T-helper 1 cell treated with Interleukin-12 subunit alpha and Interleukin-12 subunit beta and Interleukin-4 antibody, amounts not matched to agents 30 ng/mL and 1 ng/mL, for 36 hours (primary cell): ENCODE results near the gene EXPH5. TPM values are rescaled to one million over a fixed set of nuclear protein-coding genes. Genes with fewer than 3 reads are reported as not detected.

Experiments used
- intact Hi-C: fragments of 100-400 bp; cut with micrococcal nuclease; formaldehyde crosslinking; loops from one replicate; pipeline ENCODE4 v1.15.1; 2024
- total RNA-seq: library from RNA; stranded (reverse); gene quantifications from 2 replicates; pipeline ENCODE4 v1.2.3, GENCODE V29; 2022

The EXPH5 gene
- total RNA-seq, 1 donor from 2014 or later: 0.88 TPM

DNA sequence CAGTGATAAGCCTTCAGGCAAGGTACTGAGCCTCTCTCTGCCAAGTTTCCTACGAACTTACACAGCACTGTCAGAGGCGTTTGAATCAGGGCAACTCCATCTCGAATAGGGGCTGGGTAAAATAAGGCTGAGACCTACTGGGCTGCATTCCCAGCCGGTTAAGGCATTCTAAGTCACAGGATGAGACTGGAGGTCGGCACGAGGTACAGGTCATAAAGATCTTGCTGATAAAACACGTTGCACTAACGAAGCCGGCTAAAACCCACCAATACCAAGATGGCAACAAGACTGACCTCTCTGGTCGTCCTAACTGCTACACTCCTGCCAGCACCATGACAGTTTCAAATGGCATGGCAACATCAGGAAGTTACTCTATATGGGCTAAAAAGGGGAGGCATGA is 75.0 kb downstream of the EXPH5 start:
- intact Hi-C loops: no loop called here

- intact Hi-C loops: no loop called here
These were observed 77.4 kb downstream of the EXPH5 start for GRCh38 chr11:108516125-108516524.

GRCh38 chr11:108512708-108513107 is 80.9 kb downstream of the EXPH5 start:
- intact Hi-C loops: no loop called here

DNA sequence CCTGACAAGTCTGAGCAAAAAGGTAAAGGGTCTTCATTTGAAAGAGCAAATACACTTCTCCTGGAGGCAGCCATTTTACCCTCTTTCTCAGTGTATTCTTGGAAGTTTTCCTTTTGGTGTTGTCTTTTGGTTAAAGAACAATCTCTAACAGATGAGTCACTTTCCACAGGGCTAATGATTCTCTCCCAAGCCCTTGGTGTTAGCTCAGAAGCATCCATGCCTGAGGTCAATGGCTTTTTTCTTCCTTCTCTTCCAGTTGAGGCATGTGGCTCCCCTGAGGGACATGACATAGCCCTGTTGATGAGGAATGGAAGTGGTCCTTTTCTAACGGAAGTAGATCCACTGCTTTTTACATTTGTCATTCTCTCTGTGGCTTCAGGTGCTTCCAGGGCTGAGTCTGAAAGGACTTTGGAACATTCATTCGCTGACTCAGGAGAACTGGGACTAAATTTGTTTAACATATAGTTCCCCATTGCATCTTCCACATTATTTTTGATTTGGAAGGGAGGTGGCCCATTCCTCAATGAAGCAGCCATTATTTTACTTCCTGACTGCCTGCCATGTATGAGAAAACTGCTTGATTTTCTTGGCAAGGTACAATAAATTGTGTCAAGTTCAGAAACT is 81.6 kb downstream of the EXPH5 start:
- intact Hi-C loops: no loop called here

GRCh38 chr11:108508653-108509593 is 84.6 kb downstream of the EXPH5 start:
- intact Hi-C loops: no loop called here

- intact Hi-C loops: no loop called here
These were observed 92.2 kb downstream of the EXPH5 start for GRCh38 chr11:108501396-108501795.

DNA sequence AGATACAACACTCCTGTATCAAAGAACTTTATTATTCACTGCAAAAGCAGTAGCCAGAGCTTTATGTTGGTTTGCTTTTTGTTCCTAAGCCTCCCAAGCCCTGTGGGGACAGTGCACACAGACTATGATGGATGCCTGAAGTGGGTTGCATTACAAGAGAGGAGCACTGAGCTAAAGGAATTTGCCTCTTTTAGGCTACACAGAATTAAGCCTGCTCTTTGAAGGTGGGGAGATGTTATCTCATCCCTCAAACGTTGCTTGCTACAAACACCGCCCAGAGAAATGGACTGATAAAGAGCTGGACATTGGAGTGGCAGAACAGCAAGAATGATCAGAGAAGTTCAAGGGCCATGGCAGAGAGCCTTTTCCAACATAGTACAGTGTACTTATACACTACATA is 92.8 kb downstream of the EXPH5 start:
- intact Hi-C loops: no loop called here

DNA sequence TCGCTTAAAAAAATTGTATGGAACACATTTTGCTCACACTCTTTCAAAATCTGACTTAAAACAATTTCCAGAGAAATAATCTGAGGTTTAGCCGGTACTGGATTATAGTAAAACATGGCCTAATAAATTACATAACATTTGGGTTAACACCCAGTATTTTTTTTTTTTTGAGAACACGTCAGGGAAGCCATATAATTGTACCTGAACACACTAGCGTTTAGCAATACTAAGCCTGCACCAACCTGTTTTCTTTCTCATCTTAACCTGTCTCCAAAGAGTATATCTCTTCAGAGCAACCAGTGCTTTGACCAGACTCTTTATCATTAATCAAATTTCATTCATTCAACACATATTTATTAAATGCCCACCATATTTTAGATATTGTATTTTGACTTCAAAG is 93.4 kb downstream of the EXPH5 start:
- intact Hi-C loops: no loop called here

DNA sequence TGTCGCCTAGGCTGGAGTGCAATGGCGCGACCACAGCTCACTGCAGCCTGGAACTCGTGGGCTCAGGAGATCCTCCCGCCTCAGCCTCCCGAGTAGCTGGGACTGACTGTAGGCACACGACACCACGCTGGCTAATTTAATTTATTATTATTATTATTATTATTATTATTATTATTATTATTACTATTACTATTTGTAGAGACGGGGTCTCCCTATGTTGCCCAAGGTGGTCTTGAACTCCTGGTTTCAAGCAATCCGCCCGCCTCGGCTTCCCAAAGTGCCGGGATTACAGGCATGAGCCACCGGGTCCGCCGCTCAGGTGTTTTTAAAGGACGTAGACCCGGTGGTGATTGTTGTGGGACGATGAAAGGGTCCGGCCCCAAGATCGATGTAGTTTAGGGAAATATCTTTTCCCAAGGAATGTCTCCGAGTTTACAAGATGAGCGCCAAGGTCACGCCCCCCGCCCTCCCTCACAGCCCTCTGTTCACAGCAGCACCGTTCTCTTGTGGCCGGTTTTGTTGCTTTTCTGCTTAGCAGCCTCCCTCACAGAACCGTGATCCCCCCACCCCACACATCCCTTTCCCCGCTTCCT is 94.7 kb downstream of the EXPH5 start:
- intact Hi-C loops: loop anchor here (1.0 to 10.0 kb wide), 5 partner anchors 166 to 1042 kb away; partner anchors contain the start of genes CWF19L2 and DDX10

- intact Hi-C loops: loop anchor here (1.0 to 10.0 kb wide), 5 partner anchors 167 to 1041 kb away; partner anchors contain the start of genes CWF19L2 and DDX10
These were observed 95.3 kb downstream of the EXPH5 start, which contains the start of gene POGLUT3 for GRCh38 chr11:108498046-108498815. Gene POGLUT3, minus strand, starts transcription at chr11:108498384. Its CDS starts 18 bp downstream, at chr11:108498366.

- intact Hi-C loops: loop anchor here (1.0 to 10.0 kb wide), 10 partner anchors 30 to 1040 kb away; partner anchors contain the start of genes ACAT1, C11orf65, CWF19L2 and DDX10
These were observed 96.1 kb downstream of the EXPH5 start for GRCh38 chr11:108497317-108498045.

DNA sequence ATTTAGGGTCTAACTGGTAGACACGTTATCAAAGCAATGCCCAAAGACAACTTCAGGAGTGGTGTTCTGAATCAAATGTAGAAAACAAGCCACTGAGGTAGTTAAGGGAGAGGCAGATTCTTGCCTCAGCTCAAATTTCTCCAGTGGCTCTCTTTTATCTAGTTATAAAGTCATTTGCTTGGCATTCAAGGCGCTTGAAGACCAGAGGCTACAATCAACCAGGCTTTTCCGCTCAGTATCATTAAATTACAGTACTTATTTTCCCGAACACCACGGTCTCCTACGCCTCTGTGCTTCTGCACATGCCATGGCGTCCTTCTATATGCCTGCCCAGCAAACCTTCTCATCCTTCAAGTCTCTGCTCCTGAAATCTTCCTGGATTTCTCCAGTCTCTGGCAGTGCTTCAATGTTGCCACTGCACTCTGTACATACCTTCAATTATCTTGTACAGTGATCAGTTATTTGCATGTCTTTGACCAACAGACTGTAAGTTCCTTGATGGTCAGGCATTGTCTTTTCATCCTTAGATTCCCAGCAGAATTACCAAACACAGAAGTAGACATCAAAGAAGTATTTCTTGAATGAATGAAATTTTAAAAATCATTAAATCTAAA is 96.8 kb downstream of the EXPH5 start:
- intact Hi-C loops: loop anchor here (1.0 to 10.0 kb wide), 9 partner anchors 29 to 487 kb away; partner anchors contain the start of genes ACAT1, C11orf65, DDX10 and EXPH5

- intact Hi-C loops: loop anchor here (5.0 to 10.0 kb wide), 4 partner anchors 169 to 423 kb away; partner anchors contain the start of gene DDX10
These were observed 98.2 kb downstream of the EXPH5 start for GRCh38 chr11:108495326-108495725.

- intact Hi-C loops: loop anchor here (1.0 to 10.0 kb wide), 3 partner anchors 8 to 241 kb away; partner anchors contain the start of gene DDX10
These were observed 99.4 kb downstream of the EXPH5 start for GRCh38 chr11:108494182-108494581.

DNA sequence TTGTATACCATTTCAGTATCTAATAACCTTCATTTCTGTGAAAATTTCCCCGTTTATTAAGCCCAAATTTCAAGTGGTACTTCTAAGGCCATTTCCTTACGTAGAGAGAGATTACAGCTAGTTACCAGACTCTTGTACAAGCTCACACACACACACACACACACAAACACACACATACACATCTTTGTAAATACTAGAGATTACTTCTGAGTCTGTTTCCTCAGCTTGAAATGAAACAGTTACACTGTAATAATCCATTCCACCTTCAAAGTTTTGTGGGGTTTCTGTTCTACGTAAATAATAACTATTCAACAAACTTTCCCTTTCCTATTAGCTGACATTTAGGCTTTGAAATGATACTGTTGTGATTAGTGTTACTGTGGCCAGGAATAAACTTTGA is 101.6 kb downstream of the EXPH5 start:
- intact Hi-C loops: loop anchor here (10.0 kb wide), 2 partner anchors 173 to 243 kb away; partner anchors contain the start of gene DDX10

DNA sequence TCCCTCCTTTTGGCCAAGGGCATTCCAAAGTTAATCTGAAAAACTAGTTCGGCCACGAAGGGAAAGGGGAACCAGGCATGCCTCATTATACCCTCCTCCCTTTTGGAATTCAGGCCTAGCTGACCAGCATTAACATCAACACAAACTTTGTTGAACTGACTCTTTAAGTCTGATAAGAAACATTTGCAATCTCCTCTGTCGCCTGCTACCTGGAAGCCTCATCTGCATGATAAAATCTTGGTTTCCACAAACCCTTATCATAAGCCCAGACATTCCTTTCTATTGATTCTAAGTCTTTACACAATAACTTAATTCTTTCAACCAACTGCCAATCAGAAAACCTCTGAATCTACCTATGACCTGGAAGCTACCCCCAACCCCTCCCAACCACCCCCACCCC is 106.7 kb downstream of the EXPH5 start:
- intact Hi-C loops: loop anchor here (1.0 kb wide), 1 partner anchor 7 kb away; no protein-coding TSS in a partner anchor

GRCh38 chr11:108486331-108486730 is 107.2 kb downstream of the EXPH5 start:
- intact Hi-C loops: loop anchor here (1.0 kb wide), 1 partner anchor 8 kb away; no protein-coding TSS in a partner anchor

DNA sequence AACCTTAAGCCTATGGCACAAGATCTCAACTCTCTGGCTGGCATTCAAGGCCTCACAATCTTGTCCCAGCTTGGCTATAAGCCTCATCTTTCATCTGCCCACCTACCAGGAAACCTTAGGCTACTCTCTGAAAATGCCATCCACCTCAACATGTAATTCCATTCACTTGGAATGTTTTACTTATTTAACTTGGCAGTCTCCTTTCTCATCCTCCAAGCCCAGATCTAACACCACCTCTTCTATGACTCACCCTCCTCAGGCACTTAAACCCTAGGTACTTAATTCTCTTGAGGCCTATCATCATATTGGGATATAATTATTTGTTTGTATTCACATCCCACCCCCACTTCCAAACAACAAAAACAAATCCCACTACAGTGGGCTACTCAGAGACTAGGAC is 110.4 kb downstream of the EXPH5 start:
- intact Hi-C loops: no loop called here
